H9 (cell line): ENCODE data around the gene GRM3. TPM values are rescaled to one million over a fixed set of nuclear protein-coding genes. Genes with fewer than 3 reads are reported as not detected.

Experiments used
- DNase-seq: peaks from one replicate; pipeline ENCODE4 v3.0.0-alpha.2; 2017
- H2AFZ ChIP-seq: one replicate; pipeline ENCODE4 v1.6.1; 2013; ENCODE audit warnings: mild to moderate bottlenecking, low read length, control low read depth, moderate library complexity
- H2AK5ac ChIP-seq: 2 replicates; pipeline ENCODE4 v1.6.1; 2013; ENCODE audit warnings: low read length, control low read depth, mixed read lengths; ENCODE audit not compliant: insufficient read length
- H2BK120ac ChIP-seq: one replicate; pipeline ENCODE4 v1.6.1; 2013; ENCODE audit warnings: low read depth, mild to moderate bottlenecking, low read length, control low read depth, inconsistent platforms; ENCODE audit not compliant: poor library complexity, severe bottlenecking
- H2BK12ac ChIP-seq: 2 replicates; pipeline ENCODE4 v1.6.1; 2013; ENCODE audit warnings: low read length, control low read depth, mixed read lengths, low read depth; ENCODE audit not compliant: insufficient read length
- H2BK15ac ChIP-seq: 2 replicates; pipeline ENCODE4 v1.6.1; 2013; ENCODE audit warnings: low read depth, low read length, control low read depth
- H2BK20ac ChIP-seq: one replicate; pipeline ENCODE4 v1.6.1; 2013; ENCODE audit warnings: low read depth, mild to moderate bottlenecking, low read length, control low read depth, inconsistent platforms; ENCODE audit not compliant: poor library complexity, severe bottlenecking
- H2BK5ac ChIP-seq: 2 replicates; pipeline ENCODE4 v1.6.1; 2013; ENCODE audit warnings: low read length, control low read depth, mixed read lengths; ENCODE audit not compliant: insufficient read length
- H3K14ac ChIP-seq: 2 replicates; pipeline ENCODE4 v1.6.1; 2013; ENCODE audit warnings: low read length, control low read depth; ENCODE audit not compliant: insufficient read depth
- H3K18ac ChIP-seq: 2 replicates; pipeline ENCODE4 v1.6.1; 2013; ENCODE audit warnings: low read depth, mild to moderate bottlenecking, mixed read lengths, low read length, control low read depth; ENCODE audit not compliant: insufficient read length
- H3K23ac ChIP-seq: 2 replicates; pipeline ENCODE4 v1.6.1; 2013; ENCODE audit warnings: low read length, control low read depth, mixed read lengths, low read depth; ENCODE audit not compliant: insufficient read length
- H3K23me2 ChIP-seq: 2 replicates; pipeline ENCODE4 v1.6.1; 2013; ENCODE audit warnings: low read depth, mild to moderate bottlenecking, mixed read lengths, low read length, control low read depth; ENCODE audit not compliant: insufficient read length, poor library complexity, severe bottlenecking
- H3K27ac ChIP-seq: 2 replicates; pipeline ENCODE4 v1.5.1; 2013; ENCODE audit warnings: low read length, control low read depth, mixed read lengths, low read depth; ENCODE audit not compliant: insufficient read length
- H3K27me3 ChIP-seq: 2 replicates; pipeline ENCODE4 v1.6.1; 2013; ENCODE audit warnings: low read length, control low read depth, inconsistent platforms; ENCODE audit not compliant: insufficient read depth
- H3K4ac ChIP-seq: 2 replicates; pipeline ENCODE4 v1.6.1; 2013; ENCODE audit warnings: low read depth, mild to moderate bottlenecking, control low read depth, inconsistent platforms, low read length, moderate library complexity
- H3K4me1 ChIP-seq: 2 replicates; pipeline ENCODE4 v1.6.1; 2013; ENCODE audit warnings: low read length, control low read depth, inconsistent platforms; ENCODE audit not compliant: insufficient read depth
- H3K4me2 ChIP-seq: 2 replicates; pipeline ENCODE4 v1.6.1; 2013; ENCODE audit warnings: low read length, control low read depth, mixed read lengths; ENCODE audit not compliant: insufficient read length, insufficient read depth
- H3K56ac ChIP-seq: 2 replicates; pipeline ENCODE4 v1.6.1; 2013; ENCODE audit warnings: low read depth, mild to moderate bottlenecking, mixed read lengths, low read length, control low read depth; ENCODE audit not compliant: insufficient read length
- H3K79me1 ChIP-seq: 2 replicates; pipeline ENCODE4 v1.6.1; 2013; ENCODE audit warnings: low read depth, mild to moderate bottlenecking, moderate library complexity, low read length, control low read depth, inconsistent platforms; ENCODE audit not compliant: insufficient read depth, poor library complexity, severe bottlenecking
- H3K79me2 ChIP-seq: 2 replicates; pipeline ENCODE4 v1.6.1; 2013; ENCODE audit warnings: low read length, control low read depth, inconsistent platforms; ENCODE audit not compliant: insufficient read depth
- H3K9ac ChIP-seq: 2 replicates; pipeline ENCODE4 v1.6.1; 2013; ENCODE audit warnings: low read length, control low read depth, mixed read lengths; ENCODE audit not compliant: insufficient read length; ENCODE audit errors: extremely low read depth
- H3K9me3 ChIP-seq: one replicate; pipeline ENCODE4 v1.6.1; 2013; ENCODE audit warnings: low read depth, low read length, inconsistent platforms; ENCODE audit not compliant: control insufficient read depth
- H3T11ph ChIP-seq: one replicate; pipeline ENCODE4 v1.6.1; 2013; ENCODE audit warnings: mild to moderate bottlenecking, low read length, control low read depth, inconsistent platforms
- H4K20me1 ChIP-seq: one replicate; pipeline ENCODE4 v1.6.1; 2013; ENCODE audit not compliant: control insufficient read depth, insufficient read length, insufficient read depth
- H4K5ac ChIP-seq: 2 replicates; pipeline ENCODE4 v1.6.1; 2013; ENCODE audit warnings: low read depth, mild to moderate bottlenecking, mixed read lengths, low read length, control low read depth; ENCODE audit not compliant: insufficient read length
- H4K8ac ChIP-seq: replicated peaks from 2 replicates; pipeline ENCODE4 v1.6.1; 2013; ENCODE audit warnings: low read length, control low read depth, mixed read lengths, low read depth; ENCODE audit not compliant: insufficient read length
- H4K91ac ChIP-seq: 2 replicates; pipeline ENCODE4 v1.6.1; 2013; ENCODE audit warnings: low read depth, mild to moderate bottlenecking, moderate library complexity, mixed read lengths, low read length, control low read depth; ENCODE audit not compliant: insufficient read length
- H3K27ac Mint-ChIP-seq, 3 experiments: 2 replicates in 2 of 3; 3 replicates in 1 of 3; pipeline ENCODE4 v1.8.0; 2020 to 2021; ENCODE audit warnings: mixed read lengths in 3 of 3, mild to moderate bottlenecking in 1 of 3, moderate library complexity in 1 of 3
- H3K27me3 Mint-ChIP-seq: 2 replicates; pipeline ENCODE4 v1.8.0; 2021; ENCODE audit warnings: low read depth, mild to moderate bottlenecking, moderate library complexity, mixed read lengths
- H3K36me3 Mint-ChIP-seq, 3 experiments: 2 replicates in 2 of 3; 3 replicates in 1 of 3; pipeline ENCODE4 v1.8.0; 2020 to 2021; ENCODE audit warnings: low read depth in 3 of 3, mixed read lengths in 3 of 3; ENCODE audit not compliant: insufficient read depth in 1 of 3
- H3K4me1 Mint-ChIP-seq, 2 experiments: 2 replicates each; pipeline ENCODE4 v1.8.0; 2020; ENCODE audit warnings: mixed read lengths in 2 of 2
- H3K4me3 Mint-ChIP-seq, 2 experiments: 2 replicates in 1 of 2; 3 replicates in 1 of 2; pipeline ENCODE4 v1.8.0; 2020 to 2021; ENCODE audit warnings: mild to moderate bottlenecking in 2 of 2, mixed read lengths in 2 of 2, moderate library complexity in 1 of 2
- H3K9me3 Mint-ChIP-seq, 2 experiments: 2 replicates in 1 of 2; 3 replicates in 1 of 2; pipeline ENCODE4 v1.8.0; 2020; ENCODE audit warnings: mild to moderate bottlenecking in 2 of 2, mixed read lengths in 2 of 2, moderate library complexity in 1 of 2
- WGBS: extraction: QIAGEN DNeasy Blood & Tissue Kit; methylation state at CpG from one replicate; pipeline ENCODE4 v1.1.7; 2013; ENCODE audit warnings: missing lambda C conversion rate, low lambda C conversion rate, mixed read lengths; ENCODE audit not compliant: insufficient read length; ENCODE audit errors: extremely low coverage; 5-methylcytosine and 5-hydroxymethylcytosine counted together
- total RNA-seq: library from RNA; stranded (reverse); gene quantifications from 2 replicates; pipeline ENCODE4 v1.2.1, GENCODE V29; 2021
- TF ChIP-seq, protein P1 (sequence below): fragments of 200-600 bp; sonication (generic); conservative IDR thresholded peaks from 3 replicates; pipeline ENCODE4 v1.8.0; 2021; ENCODE audit warnings: antibody characterized with exemption, mild to moderate bottlenecking

GRM3 gene
- total RNA-seq, 1 experiment from 2014 or later, result 0.15 TPM

DNA sequence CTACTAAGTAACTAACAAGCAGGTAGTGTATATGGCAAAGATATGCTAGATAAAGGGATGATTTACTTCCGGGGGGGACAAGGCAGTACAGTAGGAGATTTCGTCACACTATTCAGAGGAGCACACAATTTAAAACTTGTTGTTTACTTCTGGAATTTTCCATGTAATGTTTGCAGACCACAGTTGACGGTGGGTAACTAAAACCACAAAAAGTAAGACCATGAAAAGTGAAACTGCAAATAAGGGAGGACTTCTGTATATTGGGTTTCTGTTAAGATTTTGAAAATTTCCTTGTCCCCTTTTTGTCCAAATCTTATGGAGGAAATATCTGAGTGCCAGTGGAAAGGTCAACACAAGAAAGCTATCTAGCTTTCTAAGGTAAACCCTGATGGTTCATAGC, 245.8 kb downstream of the GRM3 start:
- Histone ChIP-seq H3K9me3 (no peaks in the 10 kb centered on the region), H3K23me2 (no peaks in the 10 kb centered on the region), H2BK5ac (no peak overlapping the region), H2AFZ (no peak overlapping the region), H2BK120ac (no peak overlapping the region), H3T11ph (no peak overlapping the region), H4K5ac (no peak overlapping the region), H3K14ac (no peak overlapping the region), H2BK12ac (no peak overlapping the region), H4K20me1 (no peaks in the 10 kb centered on the region), H3K4me2 (no peak overlapping the region), H3K27me3 (no peaks in the 10 kb centered on the region), H3K4me1 (no peaks in the 10 kb centered on the region), H2BK15ac (no peak overlapping the region), H3K9ac (no peak overlapping the region), H2AK5ac (no peak overlapping the region), H3K79me2 (no peaks in the 10 kb centered on the region), H3K18ac (no peak overlapping the region), H3K4ac (no peak overlapping the region), H4K91ac (no peak overlapping the region), H3K56ac (no peak overlapping the region), H4K8ac (no peak overlapping the region), H3K79me1 (no peaks in the 10 kb centered on the region), H3K27ac (no peak overlapping the region), H3K23ac (no peak overlapping the region), H2BK20ac (no peak overlapping the region)
- Mint-ChIP-seq H3K27ac (no peak overlapping the region), H3K27me3 (no peaks in the 10 kb centered on the region), H3K36me3 (peaks cover 10 to 43% (median 21%) of the 10 kb centered on the region in 3 experiments), H3K9me3 (no peaks in the 10 kb centered on the region), H3K4me3 (no peak overlapping the region), H3K4me1 (no peaks in the 10 kb centered on the region)
- WGBS, result no CpG with 5 or more reads among the region's 3 CpGs
- DNase-seq, result no peak
- TF ChIP-seq, protein P1, sequence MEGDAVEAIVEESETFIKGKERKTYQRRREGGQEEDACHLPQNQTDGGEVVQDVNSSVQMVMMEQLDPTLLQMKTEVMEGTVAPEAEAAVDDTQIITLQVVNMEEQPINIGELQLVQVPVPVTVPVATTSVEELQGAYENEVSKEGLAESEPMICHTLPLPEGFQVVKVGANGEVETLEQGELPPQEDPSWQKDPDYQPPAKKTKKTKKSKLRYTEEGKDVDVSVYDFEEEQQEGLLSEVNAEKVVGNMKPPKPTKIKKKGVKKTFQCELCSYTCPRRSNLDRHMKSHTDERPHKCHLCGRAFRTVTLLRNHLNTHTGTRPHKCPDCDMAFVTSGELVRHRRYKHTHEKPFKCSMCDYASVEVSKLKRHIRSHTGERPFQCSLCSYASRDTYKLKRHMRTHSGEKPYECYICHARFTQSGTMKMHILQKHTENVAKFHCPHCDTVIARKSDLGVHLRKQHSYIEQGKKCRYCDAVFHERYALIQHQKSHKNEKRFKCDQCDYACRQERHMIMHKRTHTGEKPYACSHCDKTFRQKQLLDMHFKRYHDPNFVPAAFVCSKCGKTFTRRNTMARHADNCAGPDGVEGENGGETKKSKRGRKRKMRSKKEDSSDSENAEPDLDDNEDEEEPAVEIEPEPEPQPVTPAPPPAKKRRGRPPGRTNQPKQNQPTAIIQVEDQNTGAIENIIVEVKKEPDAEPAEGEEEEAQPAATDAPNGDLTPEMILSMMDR, result no peak
